ENCODE results near the gene PDE4D. TPM values are rescaled to one million over a fixed set of nuclear protein-coding genes. Genes with fewer than 3 reads are reported as not detected.

The PDE4D gene
- total RNA-seq, 4 donors from 2014 or later: 35.0 to 121 (median 63.4) TPM

DNA sequence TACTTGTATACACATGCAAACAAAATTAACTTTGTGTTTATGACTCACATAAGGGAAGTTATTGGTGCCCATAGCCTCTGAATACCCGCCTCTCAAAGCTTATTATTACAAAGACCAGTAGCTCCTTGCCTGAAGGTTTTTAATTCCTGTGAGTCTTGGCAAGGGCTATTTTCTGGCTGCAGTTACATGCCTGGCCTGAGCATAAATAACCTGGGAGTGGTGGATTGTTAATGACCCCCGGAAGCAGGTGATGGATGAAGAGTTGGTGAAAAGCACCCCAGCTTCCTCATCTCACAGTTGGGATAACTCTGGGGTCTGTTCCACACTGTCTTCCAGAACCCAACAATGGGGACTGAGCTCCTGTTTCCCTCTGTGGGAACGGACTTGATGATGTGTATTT is 594.5 kb downstream of the PDE4D start:
- no peak for ATAC-seq
- peak overlapping the region in 3 of 4 donors; percentile 41 to 73 (median 60) for H3K27ac ChIP-seq
- H3K27me3 ChIP-seq: no peaks in the 10 kb centered on the region
- peaks cover 2 to 52% (median 5%) of the 10 kb centered on the region in 3 donors for H3K4me1 ChIP-seq
- H3K4me3 ChIP-seq: no peak overlapping the region
- TF ChIP-seq POLR2A (IDR thresholded peaks at IDR 0.05): no peak
- TF ChIP-seq CTCF (IDR thresholded peaks at IDR 0.05): peak in 1 of 4 experiments; percentile 5
- 29 to 43% methylated on average over 2 to 3 of the region's 3 CpGs for WGBS, 2 donors (ENCODE audit: low coverage in 1 of 2)
- H3K9me3 ChIP-seq: no peaks in the 10 kb centered on the region
- H3K36me3 ChIP-seq: no peaks in the 10 kb centered on the region

DNA sequence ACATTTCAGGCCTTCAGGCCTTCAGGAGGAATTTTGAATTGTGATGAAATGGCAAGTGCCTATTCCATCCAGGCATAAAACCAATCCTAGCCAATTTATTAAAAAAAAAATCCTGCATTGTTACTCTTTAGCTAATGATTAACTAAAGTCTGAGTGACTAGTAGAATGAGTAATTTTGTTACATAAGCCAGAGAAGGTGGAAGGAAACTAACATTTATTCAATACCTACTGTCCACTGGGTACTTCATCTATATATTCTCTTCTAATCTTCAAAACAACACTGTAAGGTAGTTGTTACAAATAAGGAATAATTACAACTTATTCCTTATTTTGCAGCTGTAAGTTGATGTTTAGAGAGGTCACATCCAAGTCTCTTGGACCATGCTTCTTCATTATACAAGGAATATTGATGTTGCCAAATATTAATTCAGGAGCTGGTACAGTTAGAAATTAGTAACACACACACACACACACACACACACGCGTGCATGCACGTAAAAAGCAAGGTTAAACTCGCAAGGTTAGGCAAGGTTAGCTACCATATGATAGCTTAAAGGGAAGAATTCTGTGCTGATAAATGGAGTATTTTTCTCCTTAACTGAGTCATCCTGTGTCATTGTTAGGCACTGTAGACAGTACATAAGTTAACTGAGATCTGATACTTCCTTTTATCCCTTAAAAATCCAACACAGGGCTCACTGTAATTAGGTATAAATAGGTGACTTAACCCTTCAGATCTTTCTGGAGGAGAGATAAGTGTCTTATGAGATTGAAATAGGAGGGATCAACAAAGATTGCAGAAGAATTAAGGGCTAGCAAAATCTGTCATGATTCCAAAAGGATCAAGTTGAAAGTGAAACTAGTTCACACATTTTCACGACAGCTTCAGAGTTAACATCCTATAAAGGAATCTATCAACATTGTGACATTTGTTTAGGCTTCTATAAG is 596.9 kb downstream of the PDE4D start:
- WGBS, 2 donors (ENCODE audit: low coverage in 1 of 2): 19 to 28% methylated on average over 5 of the region's 5 CpGs
- H3K36me3 ChIP-seq: no peaks in the 10 kb centered on the region
- ATAC-seq: no peak
- no peaks in the 10 kb centered on the region for H3K9me3 ChIP-seq
- peaks cover 2 to 71% (median 5%) of the 10 kb centered on the region in 3 donors for H3K4me1 ChIP-seq
- H3K27me3 ChIP-seq: no peaks in the 10 kb centered on the region
- H3K4me3 ChIP-seq: peak overlapping the region; percentile 40 to 45
- no peak for TF ChIP-seq EP300 (IDR thresholded peaks at IDR 0.05)
- no peak for TF ChIP-seq CTCF (IDR thresholded peaks at IDR 0.05)
- peak overlapping the region; percentile 63 to 84 (median 74) for H3K27ac ChIP-seq

GRCh38 chr5:59293700-59294099 is 599.8 kb downstream of the PDE4D start:
- no peaks in the 10 kb centered on the region for H3K36me3 ChIP-seq
- no peaks in the 10 kb centered on the region for H3K9me3 ChIP-seq
- no peaks in the 10 kb centered on the region for H3K27me3 ChIP-seq
- no peak overlapping the region for H3K4me3 ChIP-seq
- WGBS, 2 donors (ENCODE audit: low coverage in 1 of 2): 41 to 46% methylated on average over 4 of the region's 4 CpGs
- TF ChIP-seq POLR2A (IDR thresholded peaks at IDR 0.05) (no peak), EP300 (IDR thresholded peaks at IDR 0.05) (no peak), CTCF (IDR thresholded peaks at IDR 0.05) (no peak), POLR2AphosphoS5 (IDR thresholded peaks at IDR 0.05) (peak; percentile 48)
- peak; percentile 29 for ATAC-seq
- peaks cover 0 to 63% (median under 1%) of the 10 kb centered on the region in 3 donors for H3K4me1 ChIP-seq
- H3K27ac ChIP-seq: peak overlapping the region; percentile 59 to 76 (median 68)

- no peaks in the 10 kb centered on the region for H3K9me3 ChIP-seq
- H3K4me1 ChIP-seq: peaks cover 0 to 48% (median 0%) of the 10 kb centered on the region in 3 donors
- H3K4me3 ChIP-seq: no peak overlapping the region
- H3K27me3 ChIP-seq: no peaks in the 10 kb centered on the region
- ATAC-seq: no peak
- no peak overlapping the region for H3K27ac ChIP-seq
- no peaks in the 10 kb centered on the region for H3K36me3 ChIP-seq
- TF ChIP-seq CTCF (IDR thresholded peaks at IDR 0.05): no peak
- TF ChIP-seq EP300 (IDR thresholded peaks at IDR 0.05): no peak
- TF ChIP-seq POLR2AphosphoS5 (IDR thresholded peaks at IDR 0.05): no peak
- TF ChIP-seq POLR2A (IDR thresholded peaks at IDR 0.05): no peak
Observed at GRCh38 chr5:59291941-59292340, 601.6 kb downstream of the PDE4D start.

- H3K36me3 ChIP-seq: no peaks in the 10 kb centered on the region
- ATAC-seq: no peak
- 61 to 65% methylated on average over 2 of the region's 2 CpGs for WGBS, 2 donors (ENCODE audit: low coverage in 1 of 2)
- no peaks in the 10 kb centered on the region for H3K9me3 ChIP-seq
- H3K27me3 ChIP-seq: no peaks in the 10 kb centered on the region
- no peak for TF ChIP-seq POLR2A (IDR thresholded peaks at IDR 0.05)
- no peak for TF ChIP-seq POLR2AphosphoS5 (IDR thresholded peaks at IDR 0.05)
- TF ChIP-seq CTCF (IDR thresholded peaks at IDR 0.05): no peak
- no peak for TF ChIP-seq EP300 (IDR thresholded peaks at IDR 0.05)
- H3K27ac ChIP-seq: no peak overlapping the region
- H3K4me1 ChIP-seq: peaks cover 0 to 13% (median 0%) of the 10 kb centered on the region in 3 donors
- no peak overlapping the region for H3K4me3 ChIP-seq
Observed at GRCh38 chr5:59287884-59288283, 605.6 kb downstream of the PDE4D start.
